Smooth muscle cell (in vitro differentiated cells): ENCODE data around the gene SLC6A12. TPM values are rescaled to one million over a fixed set of nuclear protein-coding genes. Genes with fewer than 3 reads are reported as not detected.

ENCODE experiments used
- DNase-seq: peaks from one replicate; lab custom pipeline; 2025; ENCODE audit not compliant: unreplicated experiment; lab: John Stamatoyannopoulos, UW
- H2AFZ ChIP-seq: fragments of 200-600 bp; sonication (generic); 2 replicates; pipeline ENCODE4 v1.6.0; 2016; ENCODE audit warnings: antibody characterized with exemption, low read depth, mild to moderate bottlenecking
- H3F3A ChIP-seq: fragments of 200-600 bp; sonication (generic); 2 replicates; pipeline ENCODE4 v1.6.0; 2017; ENCODE audit warnings: antibody characterized with exemption, low read depth
- H3K27ac ChIP-seq: fragments of 200-600 bp; sonication (generic); 2 replicates; pipeline ENCODE4 v1.5.1; 2016; ENCODE audit warnings: low read depth, mild to moderate bottlenecking
- H3K27me3 ChIP-seq: fragments of 200-600 bp; sonication (generic); 2 replicates; pipeline ENCODE4 v1.6.1; 2016; ENCODE audit warnings: low read depth, mild to moderate bottlenecking
- H3K36me3 ChIP-seq: fragments of 200-600 bp; sonication (generic); 2 replicates; pipeline ENCODE4 v1.5.1; 2016; ENCODE audit warnings: low read depth
- H3K4me1 ChIP-seq: fragments of 200-600 bp; sonication (generic); 2 replicates; pipeline ENCODE4 v1.5.1; 2016; ENCODE audit warnings: low read depth
- H3K4me2 ChIP-seq: fragments of 200-600 bp; sonication (generic); 2 replicates; pipeline ENCODE4 v1.6.0; 2016; ENCODE audit warnings: mild to moderate bottlenecking
- H3K4me3 ChIP-seq: fragments of 200-600 bp; sonication (generic); 2 replicates; pipeline ENCODE4 v1.5.1; 2016; ENCODE audit warnings: mild to moderate bottlenecking
- H3K79me2 ChIP-seq: fragments of 200-600 bp; sonication (generic); 2 replicates; pipeline ENCODE4 v1.6.0; 2016; ENCODE audit warnings: low read depth, mild to moderate bottlenecking
- H3K9ac ChIP-seq: fragments of 200-600 bp; sonication (generic); 2 replicates; pipeline ENCODE4 v1.6.0; 2016; ENCODE audit warnings: low read depth
- H3K9me3 ChIP-seq: fragments of 200-600 bp; sonication (generic); replicated peaks from 2 replicates; pipeline ENCODE4 v1.5.1; 2016; ENCODE audit warnings: low read depth
- H4K20me1 ChIP-seq: fragments of 200-600 bp; sonication (generic); 2 replicates; pipeline ENCODE4 v1.6.0; 2016; ENCODE audit warnings: low read depth
- WGBS: methylation state at CpG from one replicate; pipeline ENCODE4 v1.1.7; 2016; ENCODE audit warnings: low lambda C conversion rate; 5-methylcytosine and 5-hydroxymethylcytosine counted together
- polyA plus RNA-seq: library from polyadenylated mRNA; unstranded; fragments of >200 nt; fragmentation: Nextera tagmentation; extraction: Ambion mirVana; gene quantifications from 2 replicates; pipeline ENCODE4 v1.2.1, GENCODE V29; 2016
- total RNA-seq: library from RNA; depleted of rRNA; stranded (reverse); fragments of >200 nt; gene quantifications from 2 replicates; pipeline ENCODE4 v1.2.3, GENCODE V29; 2014
- TF ChIP-seq, protein P1 (sequence below): fragments of 200-600 bp; sonication (generic); IDR thresholded peaks from 2 replicates; pipeline ENCODE4 v1.5.1; 2017; ENCODE audit warnings: borderline replicate concordance, mild to moderate bottlenecking, antibody characterized with exemption; ENCODE audit not compliant: insufficient read depth, poor library complexity, severe bottlenecking

Gene SLC6A12
- total and polyA plus RNA-seq, 2 experiments from 2014 or later: 0.22 TPM; not detected in 1

DNA sequence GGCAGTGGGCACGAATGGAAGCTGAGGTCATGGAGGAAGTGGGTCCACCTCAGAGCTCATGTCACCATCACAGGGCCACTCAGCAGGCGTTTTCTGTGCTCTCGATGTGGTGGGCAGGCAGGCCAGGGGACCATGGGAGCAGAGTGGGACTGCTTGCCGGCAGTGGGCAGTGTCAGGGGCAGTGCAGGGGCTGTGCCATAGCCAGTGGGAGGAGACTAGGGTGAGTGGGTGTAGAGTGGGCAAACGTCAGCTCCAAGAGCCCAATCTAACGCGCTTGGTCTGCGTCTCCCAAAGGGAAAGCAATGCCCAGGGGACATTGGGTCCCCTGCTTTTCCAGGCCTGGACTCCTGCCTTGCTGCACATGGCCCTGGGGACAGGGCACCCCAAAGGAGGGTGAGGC lies 58.3 kb downstream of the SLC6A12 start:
- H3K9ac ChIP-seq: no peak overlapping the region
- H2AFZ ChIP-seq: no peak overlapping the region
- H3K4me2 ChIP-seq: no peak overlapping the region
- no peak for DNase-seq
- H3K27ac ChIP-seq: no peak overlapping the region
- H3K4me3 ChIP-seq: no peak overlapping the region
- WGBS: 94% methylated on average over 8 of the region's 8 CpGs
- H4K20me1 ChIP-seq: no peaks in the 10 kb centered on the region
- H3F3A ChIP-seq: no peaks in the 10 kb centered on the region
- H3K9me3 ChIP-seq: no peaks in the 10 kb centered on the region
- H3K36me3 ChIP-seq: no peaks in the 10 kb centered on the region
- TF ChIP-seq, protein P1, sequence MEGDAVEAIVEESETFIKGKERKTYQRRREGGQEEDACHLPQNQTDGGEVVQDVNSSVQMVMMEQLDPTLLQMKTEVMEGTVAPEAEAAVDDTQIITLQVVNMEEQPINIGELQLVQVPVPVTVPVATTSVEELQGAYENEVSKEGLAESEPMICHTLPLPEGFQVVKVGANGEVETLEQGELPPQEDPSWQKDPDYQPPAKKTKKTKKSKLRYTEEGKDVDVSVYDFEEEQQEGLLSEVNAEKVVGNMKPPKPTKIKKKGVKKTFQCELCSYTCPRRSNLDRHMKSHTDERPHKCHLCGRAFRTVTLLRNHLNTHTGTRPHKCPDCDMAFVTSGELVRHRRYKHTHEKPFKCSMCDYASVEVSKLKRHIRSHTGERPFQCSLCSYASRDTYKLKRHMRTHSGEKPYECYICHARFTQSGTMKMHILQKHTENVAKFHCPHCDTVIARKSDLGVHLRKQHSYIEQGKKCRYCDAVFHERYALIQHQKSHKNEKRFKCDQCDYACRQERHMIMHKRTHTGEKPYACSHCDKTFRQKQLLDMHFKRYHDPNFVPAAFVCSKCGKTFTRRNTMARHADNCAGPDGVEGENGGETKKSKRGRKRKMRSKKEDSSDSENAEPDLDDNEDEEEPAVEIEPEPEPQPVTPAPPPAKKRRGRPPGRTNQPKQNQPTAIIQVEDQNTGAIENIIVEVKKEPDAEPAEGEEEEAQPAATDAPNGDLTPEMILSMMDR: no peak
- no peaks in the 10 kb centered on the region for H3K27me3 ChIP-seq
- no peaks in the 10 kb centered on the region for H3K4me1 ChIP-seq
- H3K79me2 ChIP-seq: no peaks in the 10 kb centered on the region

DNA sequence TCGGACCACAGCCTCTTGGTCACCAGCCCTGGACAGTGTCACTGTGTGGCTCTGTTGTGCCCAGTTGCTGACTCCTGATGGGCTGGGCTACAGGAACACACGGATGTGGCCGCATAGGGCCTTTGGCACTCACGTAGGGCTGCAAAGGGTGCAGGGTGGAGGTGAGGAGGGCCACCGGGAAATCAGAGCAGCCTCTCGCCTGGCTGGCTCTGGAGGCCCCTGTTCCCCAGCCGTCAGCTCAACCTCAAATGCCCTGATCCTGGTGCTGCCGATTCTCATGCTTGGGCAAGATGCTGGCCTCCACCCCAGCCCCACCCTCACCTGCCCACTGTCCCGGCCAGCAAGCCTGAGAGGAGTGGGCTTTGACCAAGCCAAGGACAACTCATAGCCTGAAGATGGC lies 59.0 kb downstream of the SLC6A12 start:
- TF ChIP-seq, protein P1: no peak
- H3K27me3 ChIP-seq: no peaks in the 10 kb centered on the region
- H3F3A ChIP-seq: no peaks in the 10 kb centered on the region
- H3K9me3 ChIP-seq: no peaks in the 10 kb centered on the region
- no peak for DNase-seq
- no peak overlapping the region for H3K27ac ChIP-seq
- H2AFZ ChIP-seq: no peak overlapping the region
- 90% methylated on average over 9 of the region's 9 CpGs for whole genome bisulfite sequencing
- H3K4me3 ChIP-seq: no peak overlapping the region
- no peaks in the 10 kb centered on the region for H3K36me3 ChIP-seq
- H3K79me2 ChIP-seq: no peaks in the 10 kb centered on the region
- H3K4me2 ChIP-seq: no peak overlapping the region
- no peak overlapping the region for H3K9ac ChIP-seq
- H4K20me1 ChIP-seq: no peaks in the 10 kb centered on the region
- H3K4me1 ChIP-seq: no peaks in the 10 kb centered on the region

DNA sequence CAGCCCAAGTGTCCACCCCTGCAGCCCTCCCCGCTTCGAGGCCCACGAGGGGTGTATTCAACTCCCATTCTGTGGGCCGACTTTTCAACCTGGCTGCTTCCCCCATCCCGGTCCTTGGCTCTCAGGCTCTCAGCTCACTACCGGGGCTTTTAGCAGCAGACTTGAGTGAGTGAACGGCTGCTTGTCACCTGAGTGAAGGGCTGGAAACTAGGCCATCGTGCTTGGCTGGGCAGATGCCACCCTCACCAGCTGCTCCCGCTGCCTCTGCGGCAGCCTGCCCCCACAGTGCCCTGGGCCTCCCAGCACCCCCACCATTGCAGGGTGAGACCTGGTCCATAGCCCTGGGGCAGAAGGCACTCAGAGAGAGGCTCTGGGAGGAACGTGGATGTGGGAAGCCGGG lies 59.9 kb downstream of the SLC6A12 start:
- Histone ChIP-seq H3K79me2 (no peaks in the 10 kb centered on the region), H4K20me1 (no peaks in the 10 kb centered on the region), H2AFZ (no peak overlapping the region), H3K27me3 (no peaks in the 10 kb centered on the region), H3K9me3 (no peaks in the 10 kb centered on the region), H3K4me2 (no peak overlapping the region), H3K9ac (no peak overlapping the region), H3K4me3 (no peak overlapping the region), H3K4me1 (no peaks in the 10 kb centered on the region), H3K27ac (no peak overlapping the region), H3K36me3 (no peaks in the 10 kb centered on the region), H3F3A (no peaks in the 10 kb centered on the region)
- TF ChIP-seq, protein P1: no peak
- no peak for DNase-seq
- WGBS: 92% methylated on average over 11 of the region's 12 CpGs

DNA sequence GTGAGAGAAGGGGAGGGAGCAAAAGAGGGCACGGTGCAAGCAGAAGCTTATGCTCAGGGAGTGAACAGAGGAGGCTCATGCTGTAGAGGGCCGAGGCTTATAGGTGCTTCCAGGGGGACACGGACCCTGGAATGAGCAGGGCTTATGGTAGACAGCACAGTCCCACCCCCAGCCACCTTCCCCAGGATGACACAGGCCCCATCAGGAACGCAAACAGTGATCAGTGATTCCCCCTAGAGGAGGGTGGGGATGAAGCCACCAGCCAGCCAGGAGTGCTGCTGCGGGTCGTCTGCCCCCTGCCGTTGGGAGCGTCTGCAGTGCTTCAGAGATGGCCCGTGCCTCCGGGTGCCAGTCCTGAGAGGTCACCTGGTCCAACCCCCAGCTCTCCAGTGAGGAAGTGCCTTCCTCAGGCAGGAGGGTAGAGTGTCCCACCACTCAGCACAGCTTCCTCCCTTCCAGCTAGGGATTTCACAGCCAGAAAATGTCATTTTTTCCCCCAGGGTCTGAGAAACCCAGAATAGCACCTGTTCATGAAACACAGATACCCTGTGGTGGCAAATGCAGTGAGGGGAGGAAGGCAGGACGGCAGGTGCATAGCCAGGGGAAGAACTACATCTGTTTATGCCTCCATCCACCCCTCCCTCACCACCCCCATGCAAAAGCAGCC lies 60.7 kb downstream of the SLC6A12 start:
- no peaks in the 10 kb centered on the region for H3K27me3 ChIP-seq

More for the DNA sequence above, 60.7 kb downstream of the SLC6A12 start:
- no peaks in the 10 kb centered on the region for H3K4me1 ChIP-seq
- peak; percentile 42 for DNase-seq
- no peak overlapping the region for H2AFZ ChIP-seq
- TF ChIP-seq, protein P1: peak; percentile 70
- no peaks in the 10 kb centered on the region for H3K79me2 ChIP-seq
- H3K9ac ChIP-seq: no peak overlapping the region
- H3K9me3 ChIP-seq: no peaks in the 10 kb centered on the region
- no peaks in the 10 kb centered on the region for H4K20me1 ChIP-seq
- H3K27ac ChIP-seq: no peak overlapping the region
- no peaks in the 10 kb centered on the region for H3F3A ChIP-seq
- no peak overlapping the region for H3K4me2 ChIP-seq
- H3K4me3 ChIP-seq: no peak overlapping the region
- H3K36me3 ChIP-seq: no peaks in the 10 kb centered on the region
- WGBS: 11% methylated on average over 11 of the region's 11 CpGs
